ENCODE measurements around the gene LBHD1. TPM values are rescaled to one million over a fixed set of nuclear protein-coding genes. Genes with fewer than 3 reads are reported as not detected.

Gene LBHD1
- total and polyA plus RNA-seq, 2 of the 13 experiments (the other 11 are each of a cell fraction or from before 2014, with no cell fraction given): 3.2 to 3.7 TPM

- TF ChIP-seq STAT6 (CRISPR knock-in tag; IDR thresholded peaks at IDR 0.05; ENCODE audit: borderline replicate concordance) (no peak), ZNF660 (CRISPR knock-in tag; IDR thresholded peaks at IDR 0.05; ENCODE audit: borderline replicate concordance, low read depth) (no peak), ZNF136 (CRISPR knock-in tag; IDR thresholded peaks at IDR 0.05; ENCODE audit: low read depth) (0 out of 2 replicates have a peak, but pooled peaks have one; percentile 33), GTF2F1 (IDR thresholded peaks at IDR 0.05; ENCODE audit: low read length) (no peak), HDAC6 (IDR thresholded peaks at IDR 0.05; ENCODE audit: low read depth, low read length) (no peak), CBX2 (IDR thresholded peaks at IDR 0.05; ENCODE audit: low read depth, low read length) (no peak), CBX2 (CRISPR knock-in tag; IDR thresholded peaks at IDR 0.05; ENCODE audit: low read depth) (no peak), HNF1B (CRISPR knock-in tag; IDR thresholded peaks at IDR 0.05) (peak; percentile 82), GATAD1 (CRISPR knock-in tag; IDR thresholded peaks at IDR 0.05) (no peak; the same call in none of the 2 replicates), NCOA1 (CRISPR knock-in tag; IDR thresholded peaks at IDR 0.05) (no peak), HDAC2 (CRISPR knock-in tag; IDR thresholded peaks at IDR 0.05) (0 out of 2 replicates have a peak, but pooled peaks have one; percentile 12), ZSCAN21 (CRISPR knock-in tag; IDR thresholded peaks at IDR 0.05; ENCODE audit: borderline replicate concordance) (no peak; the same call in 1 of the 2 replicates), ISX (CRISPR knock-in tag; conservative IDR thresholded peaks at IDR 0.05) (no peak), RORA (CRISPR knock-in tag; IDR thresholded peaks at IDR 0.05) (no peak), ZNF292 (CRISPR knock-in tag; IDR thresholded peaks at IDR 0.05; ENCODE audit: borderline replicate concordance, low read depth) (no peak), ZNF674 (CRISPR knock-in tag; IDR thresholded peaks at IDR 0.05; ENCODE audit: low read depth) (no peak), REPIN1 (CRISPR knock-in tag; IDR thresholded peaks at IDR 0.05; ENCODE audit: borderline replicate concordance, low read depth) (peak; percentile 42; the same call in 1 of the 2 replicates), ZBTB42 (CRISPR knock-in tag; IDR thresholded peaks at IDR 0.05) (no peak), ZNF605 (CRISPR knock-in tag; IDR thresholded peaks at IDR 0.05) (peak; percentile 80), HOXA3 (CRISPR knock-in tag; IDR thresholded peaks at IDR 0.05) (no peak), ZNF329 (CRISPR knock-in tag; IDR thresholded peaks at IDR 0.05; ENCODE audit: low read depth) (no peak), BRD4 (CRISPR knock-in tag; IDR thresholded peaks at IDR 0.05) (no peak), ZFY (CRISPR knock-in tag; IDR thresholded peaks at IDR 0.05) (no peak), DNMT3B (CRISPR knock-in tag; conservative IDR thresholded peaks at IDR 0.05) (no peak), NRL (CRISPR knock-in tag; IDR thresholded peaks at IDR 0.05; ENCODE audit: borderline replicate concordance) (no peak; the same call in 1 of the 2 replicates), PHB2 (IDR thresholded peaks at IDR 0.05; ENCODE audit: partially characterized antibody) (no peak), FOXK1 (CRISPR knock-in tag; IDR thresholded peaks at IDR 0.05; ENCODE audit: borderline replicate concordance, low read depth) (no peak)
These were observed 34.1 kb upstream of the LBHD1 start (continued) for GRCh38 chr11:62705880-62706849.

All from HepG2 (cell line).